ENCODE results near the gene PMIS2.
"Not testable (repeated sequence)": the region's sequence is repeated elsewhere in the genome, so short reads cannot be mapped to it uniquely, and the experiment has no call there.

PMIS2 gene

DNA sequence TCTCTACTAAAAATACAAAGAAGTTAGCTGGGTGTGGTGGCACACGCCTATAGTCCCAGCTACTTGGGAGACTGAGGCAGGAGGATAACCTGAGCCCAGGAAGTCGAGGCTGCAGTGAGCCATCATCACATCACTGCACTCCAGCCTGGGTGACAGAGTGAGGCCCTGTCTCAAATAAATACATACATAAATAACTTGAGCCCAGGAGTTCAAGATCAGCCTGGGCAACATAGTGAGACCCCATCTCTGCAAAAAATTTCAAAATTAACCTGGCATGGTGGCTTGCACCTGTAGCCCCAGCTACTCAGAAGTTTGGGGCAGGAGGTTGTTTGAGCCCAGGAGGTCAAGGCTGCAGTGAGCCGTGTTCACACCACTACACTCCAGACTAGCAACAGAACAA, 9.1 kb downstream of the PMIS2 start:
- not testable (repeated sequence) for DNase-seq

DNA sequence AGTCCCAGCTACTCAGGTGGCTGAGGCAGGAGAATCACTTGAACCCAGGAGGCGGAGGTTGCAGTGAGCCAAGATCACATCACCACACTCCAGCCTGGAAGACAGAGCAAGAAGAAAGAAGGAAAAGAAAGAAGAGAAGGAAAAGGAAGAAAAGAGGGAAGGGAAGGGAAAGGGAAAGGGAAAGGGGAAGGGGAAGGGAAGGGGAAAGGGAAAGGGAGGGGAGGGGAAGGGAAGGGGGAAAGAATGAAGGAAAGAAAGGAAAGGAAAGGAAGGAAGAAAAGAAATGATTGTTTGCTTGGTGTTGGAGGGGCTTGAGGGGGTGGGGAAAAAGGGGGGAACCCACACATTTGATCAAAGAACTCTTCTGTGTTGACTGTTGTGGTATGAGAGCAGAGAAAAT, 10.0 kb downstream of the PMIS2 start:
- DNase-seq: no peak

DNA sequence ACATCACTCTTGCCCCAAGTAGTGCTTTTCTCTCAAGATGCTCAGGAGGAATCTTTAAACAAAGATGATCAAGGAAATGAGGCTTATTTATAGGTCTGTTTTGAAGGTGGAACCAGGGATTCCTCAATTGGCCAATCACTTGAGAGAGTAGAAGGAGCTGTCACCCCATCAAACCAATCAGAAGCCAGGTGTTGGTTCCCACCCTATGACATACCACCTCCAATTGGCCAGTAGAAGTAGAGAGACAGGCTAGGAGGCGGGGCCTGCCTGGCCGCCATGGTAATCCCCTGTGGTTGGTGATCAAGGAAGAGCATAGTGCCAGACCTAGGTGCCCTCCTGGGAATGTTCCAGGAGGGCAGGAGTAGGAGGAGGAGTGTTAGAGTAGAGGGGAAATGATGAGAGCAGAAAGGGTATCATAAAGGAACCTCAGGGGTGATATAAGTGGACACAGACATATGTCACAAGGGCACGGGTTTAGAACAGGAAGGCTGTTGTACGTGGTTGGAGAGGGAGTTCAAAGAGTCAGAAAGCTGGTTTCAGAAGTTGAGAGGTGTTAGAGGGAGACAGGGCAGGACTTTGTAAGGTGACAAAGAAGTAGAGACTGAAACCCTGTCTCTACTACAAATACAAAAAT, 10.5 kb downstream of the PMIS2 start:
- no peak for DNase-seq

DNA sequence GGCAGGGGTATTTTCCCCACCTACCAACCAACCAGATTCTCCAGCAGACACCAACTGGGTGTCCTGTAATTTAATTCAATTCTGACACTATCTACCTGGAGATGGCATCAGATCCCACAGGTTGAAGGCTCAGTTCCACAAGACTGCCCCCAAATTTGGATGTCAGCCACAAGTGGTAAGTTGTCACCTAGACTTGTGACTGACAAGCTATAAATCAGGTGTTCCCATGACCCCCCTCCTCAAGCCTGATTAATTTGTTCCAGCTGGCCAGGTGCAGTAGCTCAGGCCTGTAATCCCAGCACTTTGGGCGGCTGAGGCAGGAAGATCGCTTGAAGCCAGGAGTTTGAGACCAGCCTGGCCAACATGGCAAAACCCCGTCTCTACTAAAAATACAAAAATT, 16.0 kb downstream of the PMIS2 start:
- DNase-seq: no peak

DNA sequence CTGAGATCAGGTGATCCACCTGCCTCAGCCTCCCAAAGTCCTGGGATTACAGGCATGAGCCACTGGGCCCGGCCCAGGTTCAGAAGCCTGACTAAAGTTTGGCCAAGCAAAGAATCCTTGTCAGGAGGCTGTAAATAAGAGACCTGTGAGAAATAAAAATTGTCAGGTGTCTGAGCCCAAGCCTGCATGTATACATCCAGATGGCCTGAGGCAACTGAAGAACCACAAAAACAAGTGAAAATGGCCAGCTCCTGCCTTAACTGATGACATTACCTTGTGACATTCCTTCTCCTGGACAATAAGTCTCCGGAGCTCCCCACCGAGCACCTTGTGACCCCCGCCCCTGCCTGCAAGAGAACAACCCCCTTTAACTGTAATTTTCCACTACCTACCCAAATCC, 18.5 kb downstream of the PMIS2 start:
- DNase-seq: not testable (repeated sequence)

DNA sequence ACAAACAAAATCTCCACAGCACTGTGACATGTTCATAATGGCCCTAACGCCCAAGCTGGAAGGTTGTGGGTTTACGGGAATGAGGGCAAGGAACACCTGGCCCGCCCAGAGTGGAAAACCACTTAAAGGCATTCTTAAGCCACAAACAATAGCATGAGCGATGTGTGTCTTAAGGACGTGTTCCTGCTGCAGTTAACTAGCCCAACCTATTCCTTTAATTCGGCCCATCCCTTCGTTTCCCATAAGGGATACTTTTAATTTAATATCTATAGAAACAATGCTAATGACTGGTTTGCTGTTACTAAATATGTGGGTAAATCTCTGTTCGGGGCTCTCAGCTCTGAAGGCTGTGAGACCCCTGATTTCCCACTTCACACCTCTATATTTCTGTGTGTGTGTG, 21.2 kb downstream of the PMIS2 start:
- DNase-seq: not testable (repeated sequence)

DNA sequence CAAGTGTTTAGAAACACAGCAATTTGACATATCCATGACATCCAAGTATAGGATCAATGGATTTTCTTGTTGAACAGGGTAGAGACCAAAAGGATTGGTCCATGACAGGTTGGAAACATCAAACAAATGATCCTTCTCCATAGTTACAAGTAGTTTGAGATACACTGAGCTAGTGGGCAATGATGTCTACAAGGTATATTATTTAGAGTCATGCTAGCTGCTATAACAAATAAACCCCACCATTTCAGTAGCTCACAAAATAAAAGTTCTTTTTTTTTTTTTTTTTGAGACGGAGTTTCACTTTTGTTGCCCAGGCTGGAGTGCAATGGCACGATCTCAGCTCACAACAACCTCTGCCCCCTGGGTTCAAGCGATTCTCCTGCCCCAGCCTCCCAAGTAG, 21.7 kb downstream of the PMIS2 start:
- no peak for DNase-seq

DNA sequence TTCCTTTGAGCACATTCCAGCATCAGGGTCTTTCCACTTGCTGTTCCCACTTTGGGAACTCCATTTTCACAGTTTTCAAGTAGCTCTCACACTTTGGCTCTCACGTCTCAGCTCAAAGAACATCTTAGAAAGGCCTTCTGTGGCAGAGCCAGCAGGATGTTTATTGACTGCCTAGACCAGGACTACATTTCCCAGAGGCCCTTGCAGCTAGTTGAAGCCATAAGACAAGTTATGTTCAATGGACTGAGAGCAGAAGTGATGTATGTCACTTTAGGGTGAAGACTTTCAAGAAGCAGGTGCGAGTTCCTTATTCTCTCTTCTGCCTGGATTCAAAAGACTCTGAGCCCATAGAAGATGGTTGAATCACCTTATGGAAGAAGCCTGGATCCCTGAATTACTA, 22.3 kb downstream of the PMIS2 start:
- no peak for DNase-seq

DNA sequence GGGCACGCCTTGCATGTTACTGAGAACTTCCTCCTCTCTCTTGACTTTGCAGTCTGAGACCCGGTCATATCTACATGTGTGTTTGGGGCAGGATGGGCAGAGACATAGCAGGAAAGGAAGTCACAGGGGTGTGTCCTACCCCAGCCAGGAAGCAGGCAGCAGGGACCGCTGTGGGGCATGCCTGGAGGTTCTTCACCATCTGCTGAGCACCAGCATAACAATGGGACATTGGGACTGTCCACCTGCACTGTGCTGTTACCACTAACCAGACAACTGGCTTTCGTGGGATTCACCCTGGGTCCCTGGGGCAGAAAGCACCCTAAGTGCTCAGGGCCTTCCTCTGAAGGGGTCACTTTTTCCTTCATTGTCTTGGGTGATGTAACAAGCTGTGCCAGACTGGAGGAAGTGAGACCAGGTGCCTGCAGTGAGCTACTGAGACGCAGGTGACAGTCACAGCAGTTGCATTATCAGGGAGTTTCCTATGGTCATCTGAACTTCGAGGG, 23.9 kb downstream of the PMIS2 start:
- DNase-seq: no peak

DNA sequence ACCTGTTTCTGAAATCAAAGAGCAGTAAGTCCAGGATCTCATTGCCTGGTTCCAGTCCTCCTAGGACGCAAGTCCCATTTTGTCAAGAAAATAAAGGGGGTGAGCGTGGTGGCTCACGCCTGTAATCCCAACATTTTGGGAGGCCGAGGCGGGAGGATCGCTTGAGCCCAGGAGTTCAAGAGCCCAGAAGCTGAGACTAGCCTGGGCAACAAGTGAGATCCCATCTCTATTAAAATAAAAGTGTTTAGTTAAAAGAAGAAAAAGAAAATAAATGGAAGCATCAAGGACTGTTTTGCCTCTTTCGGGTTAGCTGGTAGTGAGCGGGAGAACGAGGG, 26.2 kb downstream of the PMIS2 start:
- DNase-seq: no peak

DNA sequence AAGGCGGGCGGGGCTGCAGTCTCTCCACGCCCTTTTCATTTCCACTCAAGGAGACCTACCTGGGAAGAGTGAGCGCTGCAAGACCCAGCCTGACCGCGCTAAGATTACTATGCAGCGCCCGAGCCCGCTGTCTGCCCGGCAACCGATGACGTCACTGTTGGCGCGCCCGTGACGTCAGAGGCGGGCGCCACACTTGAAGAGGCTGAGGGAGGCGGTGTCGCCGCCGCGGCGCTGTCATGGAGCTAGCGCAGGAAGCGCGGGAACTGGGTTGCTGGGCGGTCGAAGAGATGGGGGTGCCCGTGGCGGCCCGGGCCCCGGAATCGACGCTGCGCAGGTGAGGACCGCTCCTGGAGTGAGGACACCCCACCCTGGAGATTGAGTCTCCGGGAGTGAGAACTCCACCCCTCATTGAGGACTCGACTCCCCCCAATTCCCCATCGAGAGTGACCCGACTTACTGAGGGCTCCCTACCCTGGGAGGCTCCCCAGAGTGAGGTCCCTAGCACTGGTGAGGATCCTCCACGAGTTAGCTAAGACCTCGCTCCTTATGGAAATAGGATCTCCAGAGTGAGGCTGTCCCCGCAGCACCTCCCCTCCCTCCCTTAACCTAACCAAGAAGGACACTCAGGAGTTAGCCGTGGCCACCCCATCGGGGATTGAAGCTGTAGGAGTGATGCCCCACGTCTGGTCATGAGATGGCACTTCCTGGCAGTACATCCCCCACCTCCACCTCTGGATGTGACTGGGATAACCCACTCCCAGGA, 26.8 kb downstream of the PMIS2 start, which contains the start of gene HAUS5:
Gene HAUS5, plus strand, starts transcription at position 177 of the 763 bp plus-strand sequence. Its CDS starts 60 bp downstream, at position 237.
- DNase-seq: peak; percentile 95

DNA sequence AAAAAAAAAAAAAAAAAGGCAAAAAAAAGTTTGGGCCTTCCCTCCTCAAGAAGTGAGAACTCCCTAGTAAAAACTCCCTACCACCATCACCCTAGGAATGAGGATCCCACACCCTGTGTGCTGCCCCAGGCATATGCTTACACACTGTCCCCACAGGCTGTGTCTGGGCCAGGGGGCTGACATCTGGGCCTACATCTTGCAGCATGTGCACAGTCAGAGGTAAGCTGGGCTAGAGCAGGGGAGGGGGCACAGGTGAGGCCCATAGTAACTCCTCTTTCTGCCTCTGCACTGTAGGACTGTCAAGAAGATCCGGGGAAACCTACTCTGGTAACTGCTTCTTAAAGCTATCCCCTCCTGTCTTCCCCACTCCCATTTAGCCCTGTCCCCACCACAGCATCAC, 27.6 kb downstream of the PMIS2 start:
- no peak for DNase-seq

DNA sequence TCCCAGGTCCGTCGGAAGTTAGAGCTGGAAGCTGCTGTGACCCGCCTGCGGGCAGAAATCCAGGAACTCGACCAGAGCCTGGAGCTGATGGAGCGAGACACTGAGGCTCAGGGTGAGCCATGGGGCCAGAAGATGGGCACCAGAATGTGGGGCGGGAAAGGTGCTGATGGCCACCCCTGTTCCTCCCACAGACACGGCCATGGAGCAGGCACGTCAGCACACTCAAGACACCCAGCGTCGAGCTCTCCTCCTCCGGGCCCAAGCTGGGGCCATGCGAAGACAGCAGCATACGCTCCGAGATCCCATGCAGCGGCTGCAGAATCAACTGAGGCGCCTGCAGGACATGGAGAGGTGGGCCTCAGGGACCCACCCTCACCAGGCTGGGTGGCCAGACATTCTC, 29.1 kb downstream of the PMIS2 start:
- no peak for DNase-seq

DNA sequence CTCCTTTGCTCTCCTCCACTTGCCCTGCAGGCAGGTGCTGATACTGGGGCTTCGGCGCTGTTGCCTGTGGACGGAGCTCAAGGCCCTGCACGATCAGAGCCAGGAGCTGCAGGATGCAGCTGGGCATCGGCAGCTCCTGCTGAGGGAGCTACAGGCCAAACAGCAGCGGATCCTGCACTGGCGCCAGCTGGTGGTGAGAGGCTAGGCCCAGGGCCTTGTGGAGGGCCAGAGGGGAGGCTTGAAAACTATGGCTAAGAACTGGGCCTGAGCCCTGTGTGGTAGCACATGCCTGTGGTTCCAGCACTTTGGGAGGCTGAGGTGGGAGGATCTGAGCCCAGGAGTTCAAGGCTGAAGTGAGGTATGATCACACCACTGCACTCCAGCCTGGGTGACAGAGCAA, 32.9 kb downstream of the PMIS2 start:
- DNase-seq: no peak

DNA sequence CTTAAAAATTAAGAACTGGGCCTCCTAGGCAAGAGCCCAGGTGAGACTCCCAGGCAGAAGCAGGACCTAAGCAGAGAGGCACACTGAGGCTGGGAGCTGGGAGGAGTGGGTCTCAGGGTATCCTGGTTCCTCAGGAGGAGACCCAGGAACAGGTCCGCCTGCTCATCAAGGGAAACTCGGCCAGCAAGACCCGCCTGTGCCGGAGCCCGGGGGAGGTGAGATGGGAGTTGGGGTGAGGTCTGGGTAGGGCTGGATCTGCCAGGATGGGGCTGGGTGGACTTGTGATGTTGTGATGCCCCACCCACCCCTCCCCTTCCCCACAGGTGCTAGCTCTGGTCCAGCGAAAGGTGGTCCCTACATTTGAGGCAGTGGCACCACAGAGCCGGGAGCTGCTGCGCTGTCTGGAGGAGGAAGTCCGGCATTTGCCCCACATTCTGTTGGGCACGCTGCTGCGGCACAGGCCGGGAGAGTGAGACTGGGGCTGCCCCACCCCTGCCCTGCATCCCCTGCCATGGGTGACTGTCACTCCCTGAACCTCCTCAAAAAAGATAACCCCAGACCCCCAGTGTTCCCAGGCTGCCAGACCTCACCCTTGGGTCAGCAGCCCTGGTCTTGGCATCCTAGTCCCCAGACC, 33.4 kb downstream of the PMIS2 start:
- DNase-seq: no peak

DNA sequence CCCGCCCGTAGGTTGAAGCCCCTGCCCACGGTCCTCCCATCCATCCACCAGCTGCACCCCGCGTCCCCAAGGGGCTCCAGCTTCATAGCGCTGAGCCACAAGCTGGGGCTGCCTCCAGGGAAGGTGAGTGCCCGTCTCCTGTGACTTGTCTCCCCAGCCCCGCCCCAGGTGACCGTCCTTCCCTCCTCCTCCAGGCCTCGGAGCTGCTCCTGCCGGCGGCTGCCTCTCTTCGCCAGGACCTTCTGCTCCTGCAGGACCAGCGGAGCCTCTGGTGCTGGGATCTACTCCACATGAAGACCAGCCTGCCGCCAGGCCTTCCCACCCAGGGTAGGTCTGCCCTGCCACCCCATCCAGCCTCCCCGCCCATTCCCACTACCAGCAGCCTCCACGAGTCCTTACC, 34.0 kb downstream of the PMIS2 start:
- DNase-seq: no peak

DNA sequence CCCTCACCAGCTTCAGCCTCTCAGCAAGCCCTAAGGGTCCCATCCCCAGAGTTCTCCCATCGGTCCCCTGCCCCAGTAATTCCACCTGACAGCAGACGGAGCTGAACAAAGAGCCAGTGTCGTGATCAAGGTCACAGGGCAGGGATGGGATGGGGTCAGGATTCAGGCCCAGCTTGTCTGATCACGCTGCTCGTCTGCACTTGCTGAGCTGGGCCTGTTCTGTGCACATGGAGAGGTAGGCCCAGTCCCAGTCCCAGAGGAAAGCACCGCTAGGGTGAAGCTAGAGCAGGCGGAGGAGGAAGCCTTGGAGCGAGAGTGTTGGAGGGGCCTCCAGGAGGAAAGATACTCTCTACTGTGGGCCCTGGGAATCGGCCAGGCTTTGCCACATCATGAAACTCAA, 35.7 kb downstream of the PMIS2 start:
- no peak for DNase-seq

DNA sequence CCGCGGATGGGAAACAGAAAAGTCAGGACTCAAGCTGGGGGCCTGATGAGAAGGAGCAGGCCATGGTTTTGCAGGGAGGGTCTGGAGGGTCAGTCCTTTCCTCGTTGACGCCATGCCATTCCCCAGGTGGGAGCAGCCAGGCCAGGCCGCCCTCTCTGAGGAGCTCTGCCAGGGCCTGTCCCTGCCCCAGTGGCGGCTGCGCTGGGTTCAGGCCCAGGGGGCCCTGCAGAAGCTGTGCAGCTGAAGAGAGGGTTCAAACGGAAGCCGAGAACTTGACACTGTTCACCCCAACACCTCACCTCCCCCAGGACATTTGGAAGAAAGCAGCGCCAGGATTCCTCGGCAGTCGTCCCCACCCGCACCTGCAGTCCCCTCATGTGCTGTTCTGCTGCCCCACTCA, 36.8 kb downstream of the PMIS2 start:
- DNase-seq: no peak

DNA sequence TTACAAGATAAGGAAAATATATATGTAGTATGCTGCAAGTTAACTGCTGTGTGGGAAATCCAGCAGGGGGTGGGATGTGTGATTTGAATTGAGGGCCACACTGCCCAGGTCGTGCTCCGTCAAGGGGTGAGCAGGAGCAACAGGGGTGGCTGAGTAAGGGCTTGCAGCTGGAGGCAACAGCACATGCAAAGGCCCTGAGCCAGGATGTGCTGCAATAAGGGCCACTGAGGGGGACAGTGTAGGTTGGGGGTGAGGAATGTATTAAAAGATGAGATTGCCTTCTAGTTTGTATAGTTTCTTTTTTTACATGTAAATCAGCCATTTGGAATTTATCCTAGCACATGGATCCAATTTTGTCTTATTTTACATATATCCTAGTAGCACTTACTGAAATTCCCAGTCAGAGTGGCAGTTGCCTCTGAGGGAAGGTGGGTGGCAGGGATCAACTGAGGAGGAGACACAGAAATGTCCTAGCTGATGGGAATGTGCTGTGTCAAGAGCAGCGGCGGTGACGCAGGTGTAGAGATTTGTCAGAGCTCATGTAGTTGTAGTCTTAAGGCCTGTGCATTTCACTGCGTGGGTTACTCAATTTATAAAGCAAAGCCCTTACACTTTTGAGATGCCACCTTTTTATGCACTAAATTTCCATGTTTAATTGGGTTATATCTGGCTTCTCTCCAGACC, 37.5 kb downstream of the PMIS2 start:
- DNase-seq: no peak

DNA sequence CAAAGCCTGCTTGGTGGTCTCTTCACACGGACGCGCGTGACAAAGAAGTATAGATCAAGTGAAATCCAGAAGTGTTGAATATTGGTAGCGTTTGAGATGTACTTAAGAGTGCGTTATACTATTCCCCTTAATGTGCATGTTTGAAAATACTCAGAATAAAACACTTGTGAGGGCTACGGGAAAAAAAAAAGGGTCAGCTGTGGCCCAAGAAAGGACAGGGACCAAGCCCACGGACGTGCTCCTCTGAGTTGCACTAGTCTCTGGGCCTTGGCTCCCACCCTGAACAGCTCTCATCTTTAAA, 42.2 kb downstream of the PMIS2 start:
- no peak for DNase-seq

DNA sequence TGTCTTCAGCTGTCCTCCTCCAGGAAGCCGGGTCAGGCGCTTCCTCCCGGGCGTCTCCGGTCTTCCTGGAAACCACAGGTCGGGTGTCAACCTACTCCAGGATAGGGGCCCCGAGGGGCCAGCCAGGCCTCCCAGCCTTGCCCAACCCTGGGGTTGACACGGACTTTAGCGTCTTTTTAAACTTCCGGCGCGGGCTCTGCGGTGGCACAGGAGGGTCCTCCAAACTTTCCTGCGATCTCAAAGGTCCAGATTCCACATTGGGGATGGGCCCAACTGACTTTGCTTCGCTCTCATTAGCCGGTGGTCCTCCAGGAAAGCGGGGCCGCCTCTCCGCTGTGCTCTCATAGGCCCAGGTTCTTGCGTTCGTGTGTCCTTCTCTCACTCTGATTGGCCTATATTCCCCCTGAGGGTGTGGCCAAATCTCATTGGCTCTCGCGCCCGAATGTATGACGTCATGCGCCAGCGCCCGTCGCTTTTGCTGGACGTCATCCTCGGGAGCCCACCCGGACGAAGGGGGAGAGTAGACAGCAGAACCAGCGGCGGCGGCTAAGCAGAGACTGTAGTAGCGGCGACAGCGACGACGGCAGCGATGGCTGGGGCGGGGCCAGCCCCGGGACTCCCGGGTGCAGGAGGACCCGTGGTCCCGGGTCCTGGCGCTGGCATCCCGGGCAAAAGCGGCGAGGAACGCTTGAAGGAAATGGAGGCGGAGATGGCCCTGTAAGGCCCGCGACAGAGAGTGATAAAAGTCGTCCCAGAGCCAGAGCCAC, 42.8 kb downstream of the PMIS2 start, which contains the start of gene RBM42:
Gene RBM42, plus strand, starts transcription at position 472 of the 767 bp plus-strand sequence. Its CDS starts 118 bp downstream, at position 590.
- peak; percentile 98 for DNase-seq

DNA sequence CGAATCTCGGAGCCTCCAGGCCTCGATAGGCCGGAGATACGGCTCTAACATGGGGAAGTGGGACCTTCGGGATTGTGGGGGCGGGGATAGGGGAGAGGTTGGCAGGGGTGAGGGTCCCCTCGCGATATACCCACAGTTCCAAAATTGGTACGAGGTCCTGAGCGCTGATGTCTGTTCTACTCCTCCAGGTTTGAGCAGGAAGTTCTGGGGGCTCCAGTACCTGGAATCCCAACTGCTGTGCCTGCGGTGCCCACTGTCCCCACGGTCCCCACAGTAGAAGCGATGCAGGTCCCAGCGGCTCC, 43.3 kb downstream of the PMIS2 start:
- no peak for DNase-seq
